ENCODE measurements around the gene CHP2. TPM values are rescaled to one million over a fixed set of nuclear protein-coding genes. Genes with fewer than 3 reads are reported as not detected.

The CHP2 gene
- total RNA-seq (under 1 TPM in 1 of 4 donors, not detected in 3; 0.28 TPM), polyA plus RNA-seq (100 to 1,000 TPM in 2 of 3 donors, 10 to 100 TPM in 1; 57.9 to 385 (median 289) TPM)

GRCh38 chr16:23754594-23755483 is at the start of gene CHP2:
CHP2 (plus strand) TSS chr16:23755026; CDS start chr16:23755050, 24 bp downstream.
- WGBS, 2 donors, result 2 to 5% methylated on average over 80 of the region's 80 CpGs
- peak within 1 kb of the TSS; percentile 14 to 37 (median 30) for H3K4me3 ChIP-seq

GRCh38 chr16:23705517-23705902 is 49.3 kb upstream of the CHP2 start:
- no peak overlapping the region for H3K4me3 ChIP-seq
- TF ChIP-seq POLR2AphosphoS5 (IDR thresholded peaks at IDR 0.05) (no peak), POLR2A (IDR thresholded peaks at IDR 0.05) (no peak), CTCF (IDR thresholded peaks at IDR 0.05) (no peak), EP300 (IDR thresholded peaks at IDR 0.05) (no peak)
- H3K36me3 ChIP-seq, result no peaks in the 10 kb centered on the region
- WGBS, 2 donors, result 91 to 96% methylated on average over 2 of the region's 2 CpGs
- no peaks in the 10 kb centered on the region for H3K27me3 ChIP-seq
- no peak overlapping the region for H3K27ac ChIP-seq
- no peaks in the 10 kb centered on the region for H3K4me1 ChIP-seq
- no peak for DNase-seq
- intact Hi-C loops (cut with DNase I), result no loop called here
- H3K9me3 ChIP-seq, result peaks cover 0 to 4% (median 2%) of the 10 kb centered on the region in 4 donors

More at GRCh38 chr16:23754594-23755483, at the start of gene CHP2:
- DNase-seq, result no peak
- intact Hi-C loops (cut with DNase I), result no loop called here
- no peak for TF ChIP-seq POLR2AphosphoS5 (IDR thresholded peaks at IDR 0.05)
- Histone ChIP-seq H3K27me3 (peaks cover 18 to 43% (median 26%) of the 10 kb centered on the region in 3 donors), H3K27ac (no peak within 1 kb of the TSS), H3K4me1 (peaks cover 0 to 15% (median 9%) of the 10 kb centered on the region in 4 donors), H3K9me3 (no peaks in the 10 kb centered on the region), H3K36me3 (no peaks in the 10 kb centered on the region)

GRCh38 chr16:23706439-23706838 is 48.4 kb upstream of the CHP2 start:
- Histone ChIP-seq H3K36me3 (no peaks in the 10 kb centered on the region), H3K9me3 (peaks cover 0 to 4% (median 2%) of the 10 kb centered on the region in 4 donors), H3K27ac (no peak overlapping the region), H3K4me3 (no peak overlapping the region), H3K4me1 (no peaks in the 10 kb centered on the region), H3K27me3 (peaks cover 0 to 9% (median under 1%) of the 10 kb centered on the region in 3 donors)
- TF ChIP-seq EP300 (IDR thresholded peaks at IDR 0.05) (no peak), POLR2AphosphoS5 (IDR thresholded peaks at IDR 0.05) (no peak), CTCF (IDR thresholded peaks at IDR 0.05) (no peak), POLR2A (IDR thresholded peaks at IDR 0.05) (no peak)
- WGBS, 2 donors, result 88 to 90% methylated on average over 4 of the region's 4 CpGs
- intact Hi-C loops (cut with DNase I), result no loop called here
- no peak for DNase-seq

- Histone ChIP-seq H3K36me3 (no peaks in the 10 kb centered on the region), H3K27ac (no peak overlapping the region), H3K27me3 (peaks cover 8 to 40% (median 22%) of the 10 kb centered on the region in 3 donors), H3K4me1 (no peaks in the 10 kb centered on the region), H3K9me3 (peaks cover 0 to 3% (median under 1%) of the 10 kb centered on the region in 4 donors), H3K4me3 (no peak overlapping the region)
- intact Hi-C loops (cut with DNase I), result no loop called here
- no peak for DNase-seq
- TF ChIP-seq POLR2AphosphoS5 (IDR thresholded peaks at IDR 0.05) (no peak), EP300 (IDR thresholded peaks at IDR 0.05) (no peak), CTCF (IDR thresholded peaks at IDR 0.05) (no peak), POLR2A (IDR thresholded peaks at IDR 0.05) (no peak)
Observed at GRCh38 chr16:23709536-23709935, 45.3 kb upstream of the CHP2 start.

GRCh38 chr16:23710008-23710407 is 44.8 kb upstream of the CHP2 start:
- TF ChIP-seq POLR2AphosphoS5 (IDR thresholded peaks at IDR 0.05) (no peak), POLR2A (IDR thresholded peaks at IDR 0.05) (no peak), CTCF (IDR thresholded peaks at IDR 0.05) (no peak), EP300 (IDR thresholded peaks at IDR 0.05) (no peak)
- Histone ChIP-seq H3K4me3 (no peak overlapping the region), H3K27ac (no peak overlapping the region), H3K4me1 (no peaks in the 10 kb centered on the region), H3K36me3 (no peaks in the 10 kb centered on the region), H3K9me3 (peaks cover 0 to 3% (median under 1%) of the 10 kb centered on the region in 4 donors), H3K27me3 (peaks cover 8 to 43% (median 23%) of the 10 kb centered on the region in 3 donors)
- intact Hi-C loops (cut with DNase I), result no loop called here
- WGBS, 2 donors, result 89 to 96% methylated on average over 2 of the region's 2 CpGs
- DNase-seq, result peak; percentile 1

All from sigmoid colon (tissue), 7 donors.